HG02852 (cell line): Measurements from ENCODE around the gene USP24.
A peak's percentile ranks its signal among the peaks of the same experiment; 100 is the strongest.

Experiments
- ATAC-seq: cut with Tn5 transposase; IDR thresholded peaks from one replicate; pipeline ENCODE4 v1.9.1; 2021; ENCODE audit warnings: mild to moderate bottlenecking, moderate library complexity; ENCODE audit not compliant: unreplicated experiment

USP24 gene, protein sequence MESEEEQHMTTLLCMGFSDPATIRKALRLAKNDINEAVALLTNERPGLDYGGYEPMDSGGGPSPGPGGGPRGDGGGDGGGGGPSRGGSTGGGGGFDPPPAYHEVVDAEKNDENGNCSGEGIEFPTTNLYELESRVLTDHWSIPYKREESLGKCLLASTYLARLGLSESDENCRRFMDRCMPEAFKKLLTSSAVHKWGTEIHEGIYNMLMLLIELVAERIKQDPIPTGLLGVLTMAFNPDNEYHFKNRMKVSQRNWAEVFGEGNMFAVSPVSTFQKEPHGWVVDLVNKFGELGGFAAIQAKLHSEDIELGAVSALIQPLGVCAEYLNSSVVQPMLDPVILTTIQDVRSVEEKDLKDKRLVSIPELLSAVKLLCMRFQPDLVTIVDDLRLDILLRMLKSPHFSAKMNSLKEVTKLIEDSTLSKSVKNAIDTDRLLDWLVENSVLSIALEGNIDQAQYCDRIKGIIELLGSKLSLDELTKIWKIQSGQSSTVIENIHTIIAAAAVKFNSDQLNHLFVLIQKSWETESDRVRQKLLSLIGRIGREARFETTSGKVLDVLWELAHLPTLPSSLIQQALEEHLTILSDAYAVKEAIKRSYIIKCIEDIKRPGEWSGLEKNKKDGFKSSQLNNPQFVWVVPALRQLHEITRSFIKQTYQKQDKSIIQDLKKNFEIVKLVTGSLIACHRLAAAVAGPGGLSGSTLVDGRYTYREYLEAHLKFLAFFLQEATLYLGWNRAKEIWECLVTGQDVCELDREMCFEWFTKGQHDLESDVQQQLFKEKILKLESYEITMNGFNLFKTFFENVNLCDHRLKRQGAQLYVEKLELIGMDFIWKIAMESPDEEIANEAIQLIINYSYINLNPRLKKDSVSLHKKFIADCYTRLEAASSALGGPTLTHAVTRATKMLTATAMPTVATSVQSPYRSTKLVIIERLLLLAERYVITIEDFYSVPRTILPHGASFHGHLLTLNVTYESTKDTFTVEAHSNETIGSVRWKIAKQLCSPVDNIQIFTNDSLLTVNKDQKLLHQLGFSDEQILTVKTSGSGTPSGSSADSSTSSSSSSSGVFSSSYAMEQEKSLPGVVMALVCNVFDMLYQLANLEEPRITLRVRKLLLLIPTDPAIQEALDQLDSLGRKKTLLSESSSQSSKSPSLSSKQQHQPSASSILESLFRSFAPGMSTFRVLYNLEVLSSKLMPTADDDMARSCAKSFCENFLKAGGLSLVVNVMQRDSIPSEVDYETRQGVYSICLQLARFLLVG (N-terminal part only)

GRCh38 chr1:55215194-55216021 lies at the start of gene USP24:
Gene USP24 (minus strand): TSS chr1:55215364. CDS start chr1:55215113, 251 bp downstream.
- peak; percentile 78 for ATAC-seq

- no peak for ATAC-seq
Observed at GRCh38 chr1:55262822-55263221, 47.7 kb upstream of the USP24 start.

DNA sequence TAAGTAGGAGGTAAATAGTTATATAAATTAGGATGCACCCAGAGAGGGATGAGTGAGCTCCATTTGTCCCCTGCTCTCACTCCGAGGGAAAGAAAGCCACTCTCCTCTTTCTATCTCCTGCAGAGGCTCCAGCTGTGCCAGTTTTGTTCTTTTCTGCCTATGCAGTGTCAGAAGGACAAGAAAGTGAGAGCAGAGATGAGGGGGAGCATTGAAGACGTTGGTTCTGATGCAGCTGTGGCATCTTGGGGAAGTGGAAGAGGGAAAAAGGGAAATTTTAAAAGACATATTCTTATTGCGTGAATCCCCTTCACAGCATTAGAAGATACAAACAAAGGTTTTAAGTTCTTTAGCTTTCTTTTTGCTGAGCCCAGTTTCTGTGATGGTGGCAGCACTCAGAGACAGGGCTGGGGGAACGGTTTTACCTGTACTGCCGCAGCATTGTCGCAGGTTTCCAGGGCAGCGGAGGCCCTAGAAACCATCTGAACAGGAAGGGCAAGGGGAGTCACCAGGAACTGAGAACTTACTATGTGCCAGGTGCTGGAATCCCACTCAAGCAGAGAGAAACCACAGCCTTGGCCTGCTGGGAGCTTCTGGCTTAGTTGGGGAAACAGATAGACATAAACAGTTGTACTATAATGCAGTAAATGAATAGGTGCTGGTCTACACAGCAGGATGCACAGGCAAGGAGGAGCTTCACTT lies 44.9 kb upstream of the USP24 start:
- ATAC-seq, result peak; percentile 43

- ATAC-seq, result peak; percentile 46
Observed at GRCh38 chr1:55257958-55258357, 42.8 kb upstream of the USP24 start.

DNA sequence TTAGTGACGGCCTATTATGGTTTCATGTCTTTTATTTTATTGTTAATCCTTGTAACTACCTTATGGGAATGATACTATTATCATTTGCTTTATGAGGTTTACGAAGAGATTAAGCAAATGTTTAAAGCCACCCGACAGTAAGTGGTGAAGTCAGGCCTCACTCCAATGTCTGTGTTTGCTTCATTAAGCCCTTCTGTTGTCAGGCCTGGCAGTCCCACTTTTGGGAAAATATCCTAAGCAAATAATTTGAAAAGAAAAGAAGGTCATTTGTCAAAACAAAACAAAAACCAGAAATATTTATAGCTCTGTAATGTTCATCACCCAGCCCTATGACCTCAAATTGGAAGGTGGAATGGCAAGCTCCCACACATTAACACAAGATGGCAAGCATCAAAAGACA lies 40.7 kb upstream of the USP24 start:
- peak; percentile 21 for ATAC-seq

DNA sequence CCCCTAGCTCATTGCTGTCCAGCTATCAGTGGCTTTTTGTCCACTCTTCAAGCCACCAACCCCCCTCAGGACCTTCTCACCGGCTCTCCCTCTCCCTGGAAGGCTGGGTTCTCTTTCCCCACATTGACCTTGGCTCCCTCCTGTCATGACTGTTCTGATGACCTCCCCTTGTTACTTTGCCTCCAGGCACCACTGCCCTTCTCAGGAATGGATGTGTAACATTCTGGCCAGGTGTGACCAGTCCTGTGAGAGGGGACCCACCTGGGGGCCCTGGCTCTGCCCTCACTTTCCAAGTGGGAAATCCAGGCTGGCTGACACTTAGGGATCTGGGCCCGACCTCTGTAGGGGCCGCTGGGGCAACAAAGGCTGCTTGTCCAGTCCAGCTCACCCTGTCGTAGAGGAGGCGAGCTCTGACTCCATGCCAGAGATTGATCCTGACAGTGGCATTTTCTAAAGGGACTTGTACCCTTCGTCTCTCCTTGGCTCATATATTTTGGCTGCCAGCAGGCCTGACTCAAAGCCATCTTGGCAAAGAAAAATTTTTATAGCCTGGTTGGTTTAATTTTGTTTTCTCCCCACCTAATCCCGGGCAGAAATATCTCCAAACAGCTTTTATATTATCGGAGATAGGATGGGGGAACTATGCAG lies 37.9 kb upstream of the USP24 start:
- no peak for ATAC-seq

DNA sequence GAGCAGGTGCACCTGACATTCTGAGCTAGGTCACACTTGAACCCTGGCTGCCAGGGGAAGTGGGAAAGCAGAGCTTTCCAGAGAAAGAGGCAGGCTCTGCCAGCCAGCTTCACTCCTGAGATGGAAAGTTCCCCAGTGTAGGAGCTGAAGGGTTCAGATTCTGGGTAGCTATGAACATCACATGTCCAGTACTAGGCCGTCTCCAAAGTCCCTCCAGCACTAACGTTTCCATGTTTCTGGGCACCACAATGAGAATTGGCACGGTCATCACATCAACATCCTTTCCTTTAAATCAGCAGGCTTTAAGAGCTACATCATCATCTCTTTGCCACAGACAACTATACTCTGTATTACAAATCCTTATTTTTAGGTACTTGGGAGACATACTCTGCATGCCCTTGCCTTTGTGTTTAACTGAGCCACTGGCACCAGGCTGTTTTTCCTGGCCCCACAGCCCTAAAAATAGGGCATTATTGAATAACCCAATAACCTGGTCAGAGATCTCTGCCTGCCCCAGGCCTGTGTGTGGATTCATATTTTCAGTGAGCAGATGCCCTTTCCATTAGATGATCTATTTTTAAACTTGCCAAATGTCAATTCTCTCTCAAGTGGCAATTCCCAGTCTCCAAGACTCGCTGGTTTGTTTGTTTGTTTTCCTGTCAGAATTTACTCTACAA lies 35.4 kb upstream of the USP24 start:
- no peak for ATAC-seq

DNA sequence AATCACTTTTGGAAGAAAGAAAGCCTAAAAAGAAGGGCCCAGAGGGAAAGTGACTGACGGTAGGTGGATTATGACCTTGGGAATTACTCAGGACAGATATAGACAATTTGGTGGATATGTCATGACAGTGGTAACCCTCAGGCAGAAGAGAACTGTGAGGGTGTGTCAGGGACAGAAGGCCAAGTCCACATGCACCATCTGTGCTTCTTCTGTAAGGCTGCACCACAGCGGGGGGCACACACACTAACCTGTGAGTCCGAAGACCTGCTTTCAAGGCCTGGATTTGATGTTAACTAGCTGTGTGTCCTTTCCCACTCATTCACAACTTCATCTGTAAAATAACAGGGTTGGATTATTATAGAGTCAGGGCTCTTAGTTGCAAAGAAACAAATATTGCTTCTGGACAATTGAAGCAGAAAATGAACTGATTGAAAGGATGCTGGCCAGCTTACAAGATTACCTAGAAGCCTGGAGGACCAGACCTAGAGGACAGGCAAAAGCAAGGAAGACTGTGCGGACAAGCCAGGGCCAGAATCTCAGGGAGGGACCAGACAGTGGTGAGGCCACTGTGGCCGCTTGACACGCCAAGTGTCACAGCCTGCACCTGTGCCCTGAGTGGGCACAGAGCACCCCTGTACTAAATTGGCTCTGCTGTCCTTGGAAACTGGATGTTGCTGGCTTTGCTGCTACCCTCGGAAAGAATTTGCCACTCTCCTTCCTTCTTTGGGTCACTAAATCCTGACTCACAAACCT lies 34.7 kb upstream of the USP24 start:
- ATAC-seq, result no peak

GRCh38 chr1:55246896-55247295 lies 31.7 kb upstream of the USP24 start:
- no peak for ATAC-seq

- ATAC-seq, result no peak
Observed at GRCh38 chr1:55246331-55246730, 31.2 kb upstream of the USP24 start.

GRCh38 chr1:55245781-55246180 lies 30.6 kb upstream of the USP24 start:
- ATAC-seq, result no peak

- no peak for ATAC-seq
Observed at GRCh38 chr1:55244476-55245099, 29.4 kb upstream of the USP24 start.

DNA sequence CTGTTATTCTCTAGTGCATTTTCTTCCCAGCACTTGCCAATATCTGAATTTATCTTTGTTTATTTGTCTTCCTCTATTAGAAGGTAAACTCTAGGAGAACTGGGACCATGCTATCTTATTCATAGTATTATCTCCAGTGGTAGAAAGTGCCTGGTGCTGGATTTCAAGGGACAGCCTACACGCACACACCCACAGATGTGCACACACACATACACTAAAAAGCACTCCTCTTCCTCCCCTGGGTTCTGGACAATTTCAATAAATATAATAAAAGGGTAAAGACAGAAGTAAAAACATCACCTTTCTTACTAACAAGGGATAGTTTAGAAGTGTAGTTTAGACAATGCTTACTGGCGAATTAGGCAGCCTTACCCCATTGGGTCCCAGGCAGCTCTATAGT lies 28.5 kb upstream of the USP24 start:
- ATAC-seq, result no peak

DNA sequence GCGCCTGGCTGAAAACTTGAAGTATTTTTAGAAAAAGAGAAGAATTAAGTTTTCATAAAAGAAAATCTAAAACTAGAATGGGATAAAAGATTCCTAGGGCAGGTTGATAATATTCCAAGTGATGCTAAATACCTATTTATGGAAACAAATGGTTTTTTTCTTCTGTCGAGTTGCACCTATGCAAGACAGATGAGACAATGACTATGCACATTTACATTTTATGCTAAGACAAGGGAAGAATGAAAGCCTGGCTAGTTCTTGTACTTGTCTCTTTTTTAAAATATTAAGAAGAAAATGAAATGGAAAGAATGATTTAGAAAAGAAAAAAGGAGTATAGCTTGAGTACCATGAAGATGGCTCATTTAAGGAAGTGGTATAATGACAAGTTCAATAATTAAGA lies 24.4 kb upstream of the USP24 start:
- no peak for ATAC-seq

DNA sequence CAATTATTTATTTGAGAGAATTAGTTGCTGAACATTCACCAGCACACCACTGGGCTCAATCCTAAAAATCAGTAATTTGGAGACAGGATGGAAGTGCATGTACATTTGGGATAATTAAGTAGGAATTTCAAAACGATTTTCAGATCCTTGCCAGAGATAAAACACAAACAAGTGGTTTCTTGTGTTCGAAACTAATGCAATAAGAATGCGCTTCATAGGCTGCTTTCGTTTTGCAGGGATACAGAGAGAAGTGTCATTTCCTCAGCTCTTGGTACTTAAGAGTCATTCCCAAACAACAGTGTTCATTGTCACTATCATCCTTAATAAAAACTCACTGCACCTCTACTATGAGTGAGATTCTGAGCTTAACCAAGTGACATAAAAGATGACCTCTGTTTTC lies 20.6 kb upstream of the USP24 start:
- no peak for ATAC-seq

- no peak for ATAC-seq
Observed at GRCh38 chr1:55234016-55234415, 18.9 kb upstream of the USP24 start.

DNA sequence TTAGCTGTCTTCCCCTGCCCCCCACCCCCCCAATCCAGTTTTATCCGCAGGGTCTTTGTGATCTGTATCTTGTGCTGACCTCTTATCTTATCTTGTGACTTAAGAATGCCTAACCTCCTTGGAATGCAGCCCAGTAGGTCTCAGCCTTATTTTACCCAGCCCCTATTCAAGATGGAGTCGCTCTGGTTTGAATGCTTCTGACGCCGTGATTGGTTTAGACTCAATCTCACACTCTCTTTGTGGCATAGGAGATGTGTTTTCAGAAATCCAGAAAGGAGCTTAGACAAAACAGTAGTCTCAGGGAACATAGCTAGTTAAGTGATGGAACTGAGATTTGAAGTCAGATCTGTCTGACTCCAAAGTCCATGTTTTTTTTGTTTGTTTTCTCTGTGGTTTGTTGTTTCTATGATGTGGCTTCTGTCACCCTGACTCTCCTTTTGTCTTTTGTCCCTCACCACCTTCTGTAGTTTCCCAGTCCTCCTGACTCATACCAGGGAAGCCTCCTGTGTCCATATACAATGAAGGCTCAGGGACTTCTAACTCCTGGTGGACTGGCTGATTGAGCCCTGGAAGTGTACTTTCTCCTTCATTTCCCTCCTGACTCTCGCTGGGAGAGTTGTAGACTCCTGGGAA lies 18.1 kb upstream of the USP24 start:
- no peak for ATAC-seq
